Trophoblast cell (in vitro differentiated cells and primary cell): ENCODE data around the gene RXRB.

ENCODE experiments used
- DNase-seq, 2 donors: peaks; one replicate each; pipeline ENCODE4 v3.0.0-alpha.2; 2016
- H2AFZ ChIP-seq: 2 replicates; pipeline ENCODE4 v1.6.1; 2013; ENCODE audit warnings: low read length, moderate library complexity, mild to moderate bottlenecking; ENCODE audit not compliant: insufficient read depth, poor library complexity
- H2AK5ac ChIP-seq: 2 replicates; pipeline ENCODE4 v1.6.1; 2013; ENCODE audit warnings: mild to moderate bottlenecking, low read length
- H2BK120ac ChIP-seq: 2 replicates; pipeline ENCODE4 v1.6.1; 2013; ENCODE audit warnings: low read length, mild to moderate bottlenecking, moderate library complexity; ENCODE audit not compliant: insufficient read depth, poor library complexity
- H2BK12ac ChIP-seq: 2 replicates; pipeline ENCODE4 v1.6.1; 2013; ENCODE audit warnings: mild to moderate bottlenecking, low read length, moderate library complexity
- H2BK5ac ChIP-seq: 2 replicates; pipeline ENCODE4 v1.6.1; 2013; ENCODE audit warnings: low read length, low read depth, moderate library complexity, mild to moderate bottlenecking; ENCODE audit not compliant: poor library complexity
- H3K14ac ChIP-seq: 2 replicates; pipeline ENCODE4 v1.6.1; 2013; ENCODE audit warnings: mild to moderate bottlenecking, low read length
- H3K18ac ChIP-seq: 2 replicates; pipeline ENCODE4 v1.6.1; 2013; ENCODE audit warnings: mild to moderate bottlenecking, low read length
- H3K23ac ChIP-seq: 2 replicates; pipeline ENCODE4 v1.6.1; 2013; ENCODE audit warnings: low read length
- H3K27ac ChIP-seq: 2 replicates; pipeline ENCODE4 v1.5.1; 2013; ENCODE audit warnings: low read depth, mild to moderate bottlenecking, inconsistent platforms, low read length, moderate library complexity
- H3K27me3 ChIP-seq: 2 replicates; pipeline ENCODE4 v1.6.1; 2013; ENCODE audit warnings: inconsistent platforms, mild to moderate bottlenecking, low read length, moderate library complexity; ENCODE audit not compliant: insufficient read depth
- H3K36me3 ChIP-seq, 2 experiments: 1 replicate in 1 of 2; 2 replicates in 1 of 2; pipeline ENCODE4 v1.6.1; 2013; ENCODE audit warnings: low read length in 2 of 2, mild to moderate bottlenecking in 2 of 2, moderate library complexity in 1 of 2; ENCODE audit not compliant: insufficient read depth in 2 of 2, control insufficient read depth in 1 of 2
- H3K4ac ChIP-seq: 2 replicates; pipeline ENCODE4 v1.6.1; 2013; ENCODE audit warnings: low read depth, mild to moderate bottlenecking, low read length, moderate library complexity
- H3K4me1 ChIP-seq, 2 experiments: 1 replicate in 1 of 2; 2 replicates in 1 of 2; pipeline ENCODE4 v1.6.1; 2013; ENCODE audit warnings: low read length in 2 of 2, mild to moderate bottlenecking in 2 of 2, moderate library complexity in 1 of 2; ENCODE audit not compliant: insufficient read depth in 2 of 2, control insufficient read depth in 1 of 2
- H3K4me2 ChIP-seq: 2 replicates; pipeline ENCODE4 v1.6.1; 2013; ENCODE audit warnings: inconsistent platforms, mild to moderate bottlenecking, low read length, moderate library complexity
- H3K4me3 ChIP-seq: 2 replicates; pipeline ENCODE4 v1.5.1; 2013; ENCODE audit warnings: mild to moderate bottlenecking, low read depth, low read length, inconsistent platforms
- H3K79me1 ChIP-seq: one replicate; pipeline ENCODE4 v1.6.1; 2013; ENCODE audit warnings: low read length
- H3K79me2 ChIP-seq: 2 replicates; pipeline ENCODE4 v1.6.1; 2013; ENCODE audit warnings: low read length, mild to moderate bottlenecking; ENCODE audit not compliant: control insufficient read depth, insufficient read depth, poor library complexity
- H3K9ac ChIP-seq: 2 replicates; pipeline ENCODE4 v1.6.1; 2013; ENCODE audit warnings: mild to moderate bottlenecking, low read length
- H3K9me3 ChIP-seq: 2 replicates; pipeline ENCODE4 v1.6.1; 2013; ENCODE audit warnings: low read depth, mild to moderate bottlenecking, control low read depth, inconsistent platforms, low read length; ENCODE audit not compliant: insufficient read depth
- H4K12ac ChIP-seq: 2 replicates; pipeline ENCODE4 v1.6.1; 2013; ENCODE audit warnings: low read depth, mild to moderate bottlenecking, low read length, moderate library complexity
- H4K8ac ChIP-seq: 2 replicates; pipeline ENCODE4 v1.6.1; 2013; ENCODE audit warnings: low read depth, mild to moderate bottlenecking, low read length, moderate library complexity
- H4K91ac ChIP-seq: one replicate; pipeline ENCODE4 v1.6.1; 2013; ENCODE audit warnings: low read depth, mild to moderate bottlenecking, low read length, moderate library complexity
- WGBS: extraction: QIAGEN DNeasy Blood & Tissue Kit; methylation state at CpG from one replicate; pipeline ENCODE4 v1.1.7; 2013; ENCODE audit warnings: missing lambda C conversion rate; ENCODE audit not compliant: insufficient read length, insufficient coverage; ENCODE audit errors: extremely low coverage; 5-methylcytosine and 5-hydroxymethylcytosine counted together

The RXRB gene

GRCh38 chr6:33168284-33168601 lies 32.2 kb downstream of the RXRB start:
- H3K9ac ChIP-seq = no peak overlapping the region
- no peaks in the 10 kb centered on the region for H3K27me3 ChIP-seq
- H3K4me1 ChIP-seq = no peaks in the 10 kb centered on the region
- H3K79me2 ChIP-seq = no peaks in the 10 kb centered on the region
- H2BK12ac ChIP-seq = no peak overlapping the region
- no peak overlapping the region for H3K4ac ChIP-seq
- H2BK120ac ChIP-seq = no peak overlapping the region
- H3K36me3 ChIP-seq = no peaks in the 10 kb centered on the region
- WGBS = no CpG with 5 or more reads among the region's 6 CpGs
- no peaks in the 10 kb centered on the region for H3K79me1 ChIP-seq
- H4K8ac ChIP-seq = no peak overlapping the region
- H3K4me3 ChIP-seq = no peak overlapping the region
- H4K91ac ChIP-seq = no peak overlapping the region
- H3K27ac ChIP-seq = no peak overlapping the region
- no peak overlapping the region for H4K12ac ChIP-seq
- no peak overlapping the region for H3K14ac ChIP-seq
- H3K18ac ChIP-seq = no peak overlapping the region
- no peak for DNase-seq
- H3K9me3 ChIP-seq = no peaks in the 10 kb centered on the region
- no peak overlapping the region for H2BK5ac ChIP-seq
- H2AK5ac ChIP-seq = no peak overlapping the region
- H3K4me2 ChIP-seq = no peak overlapping the region
- H3K23ac ChIP-seq = no peak overlapping the region
- H2AFZ ChIP-seq = no peak overlapping the region

GRCh38 chr6:33167374-33168283 lies 32.8 kb downstream of the RXRB start:
- no peaks in the 10 kb centered on the region for H3K27me3 ChIP-seq
- no peak overlapping the region for H3K27ac ChIP-seq
- no peaks in the 10 kb centered on the region for H3K79me2 ChIP-seq
- H3K18ac ChIP-seq = no peak overlapping the region
- no peaks in the 10 kb centered on the region for H3K4me1 ChIP-seq
- no peak overlapping the region for H4K12ac ChIP-seq
- no peak overlapping the region for H3K4me3 ChIP-seq
- H3K23ac ChIP-seq = no peak overlapping the region
- no peak overlapping the region for H2AK5ac ChIP-seq
- DNase-seq = no peak
- no peaks in the 10 kb centered on the region for H3K36me3 ChIP-seq
- H4K91ac ChIP-seq = no peak overlapping the region
- WGBS = no CpG with 5 or more reads among the region's 19 CpGs
- no peaks in the 10 kb centered on the region for H3K79me1 ChIP-seq
- H3K4ac ChIP-seq = no peak overlapping the region
- no peak overlapping the region for H2BK12ac ChIP-seq
- H2BK5ac ChIP-seq = no peak overlapping the region
- no peak overlapping the region for H2AFZ ChIP-seq
- H3K4me2 ChIP-seq = no peak overlapping the region
- H2BK120ac ChIP-seq = no peak overlapping the region
- no peaks in the 10 kb centered on the region for H3K9me3 ChIP-seq
- H3K14ac ChIP-seq = no peak overlapping the region
- no peak overlapping the region for H4K8ac ChIP-seq
- H3K9ac ChIP-seq = no peak overlapping the region

- no CpG with 5 or more reads among the region's 7 CpGs for WGBS
- H3K36me3 ChIP-seq = no peaks in the 10 kb centered on the region
- H2BK5ac ChIP-seq = no peak overlapping the region
- H3K23ac ChIP-seq = no peak overlapping the region
- H3K18ac ChIP-seq = no peak overlapping the region
- DNase-seq = no peak
- peaks cover under 1% of the 10 kb centered on the region for H3K79me1 ChIP-seq
- no peak overlapping the region for H3K4me3 ChIP-seq
- no peaks in the 10 kb centered on the region for H3K27me3 ChIP-seq
- no peak overlapping the region for H2BK12ac ChIP-seq
- H3K9ac ChIP-seq = no peak overlapping the region
- no peak overlapping the region for H4K8ac ChIP-seq
- H2AFZ ChIP-seq = no peak overlapping the region
- no peak overlapping the region for H3K27ac ChIP-seq
- no peak overlapping the region for H2AK5ac ChIP-seq
- H2BK120ac ChIP-seq = no peak overlapping the region
- peaks cover 0 to 2% of the 10 kb centered on the region in 2 experiments for H3K4me1 ChIP-seq
- H3K4ac ChIP-seq = no peak overlapping the region
- H3K14ac ChIP-seq = no peak overlapping the region
- no peaks in the 10 kb centered on the region for H3K79me2 ChIP-seq
- no peak overlapping the region for H3K4me2 ChIP-seq
- no peak overlapping the region for H4K91ac ChIP-seq
- no peak overlapping the region for H4K12ac ChIP-seq
- H3K9me3 ChIP-seq = no peaks in the 10 kb centered on the region
Measured at GRCh38 chr6:33166811-33167210, 33.7 kb downstream of the RXRB start.

GRCh38 chr6:33166363-33166762 lies 34.1 kb downstream of the RXRB start:
- H3K23ac ChIP-seq = no peak overlapping the region
- H4K8ac ChIP-seq = no peak overlapping the region
- no peak overlapping the region for H4K91ac ChIP-seq
- no peaks in the 10 kb centered on the region for H3K9me3 ChIP-seq
- no CpG with 5 or more reads among the region's 6 CpGs for WGBS
- no peak overlapping the region for H3K18ac ChIP-seq
- DNase-seq = no peak
- no peak overlapping the region for H2AFZ ChIP-seq
- H3K4ac ChIP-seq = no peak overlapping the region
- no peak overlapping the region for H2BK12ac ChIP-seq
- H3K4me1 ChIP-seq = peaks cover 0 to 4% of the 10 kb centered on the region in 2 experiments
- no peak overlapping the region for H2AK5ac ChIP-seq
- H3K9ac ChIP-seq = no peak overlapping the region
- H2BK5ac ChIP-seq = no peak overlapping the region
- H3K4me2 ChIP-seq = no peak overlapping the region
- H3K27ac ChIP-seq = no peak overlapping the region
- no peak overlapping the region for H4K12ac ChIP-seq
- H2BK120ac ChIP-seq = no peak overlapping the region
- no peaks in the 10 kb centered on the region for H3K79me2 ChIP-seq
- no peaks in the 10 kb centered on the region for H3K27me3 ChIP-seq
- H3K4me3 ChIP-seq = no peak overlapping the region
- H3K36me3 ChIP-seq = no peaks in the 10 kb centered on the region
- H3K14ac ChIP-seq = no peak overlapping the region
- peaks cover 3% of the 10 kb centered on the region for H3K79me1 ChIP-seq
